Measurements from ENCODE around the gene ALAD.
A peak's percentile ranks its signal among the peaks of the same experiment; 100 is the strongest.
"Not testable (repeated sequence)": the region's sequence is repeated elsewhere in the genome, so short reads cannot be mapped to it uniquely, and the experiment has no call there.

Gene ALAD

GRCh38 chr9:113401027-113401792 is at the start of gene ALAD:
ALAD (minus strand) TSS chr9:113401284; CDS start chr9:113393559, 7,725 bp downstream.
- DNase-seq = peak; percentile 99

DNA sequence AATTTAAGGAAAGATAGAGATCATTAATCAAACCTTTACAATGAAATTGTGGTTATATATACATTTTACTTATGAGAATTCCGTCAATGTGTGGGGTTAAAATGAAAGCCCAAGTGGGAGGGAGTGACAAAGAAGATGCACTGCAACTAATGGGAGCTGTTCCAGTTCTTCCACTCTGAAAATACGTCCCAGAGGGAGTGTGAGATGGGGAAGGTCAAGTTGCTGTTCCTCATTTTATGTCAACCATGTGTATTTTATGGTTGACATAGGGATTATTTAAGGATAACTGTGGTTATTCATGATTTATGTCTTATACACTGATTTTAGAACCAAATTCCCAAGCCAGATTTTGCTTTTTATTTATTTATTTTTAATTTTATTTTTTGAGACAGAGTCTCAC is 48.3 kb upstream of the ALAD start:
- no peak for DNase-seq

DNA sequence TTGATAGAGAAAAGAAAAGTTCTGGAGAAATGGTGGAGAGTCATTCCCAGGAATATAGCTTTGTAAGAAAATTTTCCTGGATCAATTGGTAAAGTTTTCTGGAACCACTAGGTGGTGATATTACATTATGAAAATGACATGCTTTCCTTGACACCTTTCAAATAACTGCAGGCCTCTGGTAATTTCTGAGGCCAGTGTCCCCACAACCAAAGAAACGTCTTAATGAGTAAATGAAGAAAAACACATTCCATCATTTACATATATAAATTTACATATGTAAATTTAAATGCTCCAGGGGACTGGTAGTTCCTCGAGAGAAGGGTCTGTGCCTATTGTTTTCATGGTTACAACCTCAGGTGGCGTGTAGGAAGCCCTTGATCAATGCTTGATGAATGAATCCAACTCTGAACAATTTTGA is 45.2 kb upstream of the ALAD start:
- no peak for DNase-seq

DNA sequence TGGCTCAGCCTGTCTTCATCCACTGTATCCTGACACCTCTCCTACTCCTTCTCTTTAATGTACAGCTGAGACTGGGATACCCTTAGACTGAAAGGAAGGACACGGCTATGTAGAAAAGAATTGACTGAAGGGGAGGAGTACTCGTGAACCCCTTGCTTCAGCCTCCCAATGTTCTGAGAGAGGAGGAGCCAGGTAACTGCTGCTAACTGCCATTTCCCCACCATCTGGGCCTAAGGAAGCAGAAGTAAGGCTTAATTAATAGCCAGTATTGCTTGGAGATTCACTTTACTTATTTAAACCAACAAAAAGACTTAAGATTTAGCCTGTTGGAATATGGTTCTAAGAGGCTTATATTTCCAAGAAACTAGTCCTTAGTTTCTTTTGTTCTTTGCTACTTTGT is 43.7 kb upstream of the ALAD start:
- DNase-seq = no peak

DNA sequence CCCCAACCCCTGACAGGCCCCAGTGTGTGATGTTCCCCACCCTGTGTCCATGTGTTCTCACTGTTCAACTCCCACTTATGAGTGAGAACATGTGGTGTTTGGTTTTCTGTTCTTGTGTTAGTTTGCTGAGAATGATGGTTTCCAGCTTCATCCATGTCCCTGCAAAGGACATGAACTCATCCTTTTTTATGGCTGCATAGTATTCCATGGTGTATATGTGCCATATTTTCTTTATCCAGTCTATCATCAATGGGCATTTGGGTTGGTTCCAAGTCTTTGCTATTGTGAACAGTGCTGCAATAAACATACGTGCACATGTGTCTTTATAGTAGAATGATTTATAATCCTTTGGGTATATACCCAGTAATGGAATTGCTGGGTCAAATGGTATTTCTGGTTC is 36.6 kb upstream of the ALAD start:
- not testable (repeated sequence) for DNase-seq

DNA sequence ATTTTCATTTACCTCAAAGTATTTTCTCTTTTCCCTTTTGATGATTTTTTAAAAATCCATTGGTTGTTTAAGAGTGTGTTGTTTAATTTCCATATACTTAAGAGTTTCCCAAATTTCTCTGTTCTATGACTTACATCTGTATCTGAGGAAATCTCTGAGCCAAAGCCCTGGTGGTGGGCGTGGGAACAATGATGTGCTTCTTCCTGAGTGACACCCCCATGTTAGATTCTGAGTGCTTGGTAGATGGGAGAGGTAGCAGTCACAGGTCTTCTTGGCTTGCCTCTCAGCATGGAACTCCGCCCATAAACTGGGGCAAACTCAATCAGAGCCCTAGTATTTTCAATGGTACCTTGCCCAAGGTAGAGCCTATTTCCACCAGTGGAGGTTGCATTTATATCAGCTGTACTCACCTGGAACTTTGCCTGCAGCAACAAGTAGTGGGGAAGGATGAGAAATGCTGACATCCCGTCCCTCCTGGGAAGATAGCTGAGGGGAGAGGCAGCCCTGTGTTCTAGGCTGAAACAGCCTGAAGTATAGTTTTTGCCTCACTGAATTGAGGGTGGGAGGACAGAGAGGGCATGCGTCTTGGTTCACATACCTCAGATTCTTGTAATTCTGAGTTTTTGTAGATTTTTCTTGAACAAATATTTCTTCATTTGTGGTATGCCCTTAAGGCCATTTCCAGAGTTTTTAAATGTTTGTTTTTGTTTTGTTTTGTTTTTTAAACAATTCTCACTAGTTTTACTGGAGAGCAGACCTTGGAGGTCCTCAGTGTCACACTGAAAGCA is 35.8 kb upstream of the ALAD start:
- no peak for DNase-seq

DNA sequence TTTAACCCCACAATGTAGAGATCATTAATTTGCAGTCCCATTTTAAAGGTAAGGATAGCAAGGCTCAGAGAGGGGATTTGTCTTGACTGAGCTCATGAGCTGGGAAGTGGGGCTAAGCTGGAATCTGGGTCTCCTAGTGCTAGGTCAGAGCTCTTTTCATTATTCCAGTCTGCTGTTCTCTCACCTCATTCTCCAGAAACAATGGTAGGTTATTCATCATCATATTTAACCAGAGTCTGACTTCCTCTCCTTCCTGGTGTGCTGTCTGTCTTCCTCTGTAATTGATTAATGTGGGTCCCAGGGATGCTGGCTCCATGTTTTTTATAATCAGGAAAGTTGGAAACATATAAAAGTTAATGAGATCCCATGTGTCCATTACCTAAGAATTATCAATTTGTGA is 30.1 kb upstream of the ALAD start:
- no peak for DNase-seq

GRCh38 chr9:113428062-113428615 is 27.1 kb upstream of the ALAD start:
- no peak for DNase-seq

- no peak for DNase-seq
These were observed 26.5 kb upstream of the ALAD start for GRCh38 chr9:113427629-113428028.

DNA sequence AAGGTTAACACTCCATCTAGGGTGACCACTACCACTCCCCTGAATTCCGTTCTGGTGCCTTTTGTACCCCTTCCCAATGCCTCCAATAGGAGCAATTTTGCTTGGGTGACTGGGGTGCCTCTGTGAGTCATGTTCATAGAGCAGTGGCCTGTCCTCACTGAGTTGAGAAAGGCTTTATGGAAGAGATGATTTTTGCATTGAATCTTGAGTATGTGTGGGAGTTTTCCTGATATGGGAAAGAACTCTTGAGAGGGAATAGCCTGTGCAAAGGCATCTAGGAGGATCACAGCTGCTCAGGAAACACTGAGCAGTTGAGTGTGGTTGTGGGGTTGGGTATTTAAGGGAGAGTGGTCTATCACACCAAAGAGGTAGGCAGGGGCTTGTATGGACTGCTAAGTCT is 25.6 kb upstream of the ALAD start:
- peak; percentile 10 for DNase-seq

GRCh38 chr9:113425072-113425471 is 24.0 kb upstream of the ALAD start:
- peak; percentile 53 for DNase-seq

DNA sequence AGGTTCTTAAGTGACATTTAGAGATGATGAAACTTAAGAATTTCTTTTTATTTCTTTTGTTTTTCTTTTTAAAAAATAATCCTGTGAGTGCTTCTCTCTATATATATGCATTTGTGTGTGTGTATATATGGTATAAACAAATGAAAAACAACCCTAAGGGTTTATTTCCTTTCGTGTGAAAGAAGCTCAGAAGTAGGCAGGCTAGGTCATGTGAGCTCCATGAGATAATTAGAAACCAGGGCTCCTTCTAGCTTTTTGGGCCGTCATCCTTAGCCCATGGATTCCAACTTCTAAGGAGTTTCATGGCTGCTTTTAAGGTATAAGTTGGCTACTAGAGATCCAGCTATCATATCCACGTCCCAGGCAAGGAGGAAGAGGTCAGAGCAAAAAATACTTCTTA is 20.6 kb upstream of the ALAD start:
- no peak for DNase-seq

GRCh38 chr9:113417370-113417769 is 16.3 kb upstream of the ALAD start:
- DNase-seq = peak; percentile 34

GRCh38 chr9:113416149-113416721 is 15.2 kb upstream of the ALAD start:
- peak; percentile 34 for DNase-seq

- DNase-seq = peak; percentile 97
These were observed 9.3 kb upstream of the ALAD start, which contains the start of the genes C9orf43 and POLE3 for GRCh38 chr9:113410207-113410864. C9orf43 (plus strand) TSS chr9:113410747; CDS start chr9:113413494, 2,747 bp downstream. POLE3 (minus strand) TSS chr9:113410675; CDS start chr9:113410293, 382 bp downstream.

- DNase-seq = no peak
These were observed 8.8 kb upstream of the ALAD start for GRCh38 chr9:113409883-113410206.

- DNase-seq = no peak
These were observed 8.4 kb upstream of the ALAD start for GRCh38 chr9:113409481-113409880.

DNA sequence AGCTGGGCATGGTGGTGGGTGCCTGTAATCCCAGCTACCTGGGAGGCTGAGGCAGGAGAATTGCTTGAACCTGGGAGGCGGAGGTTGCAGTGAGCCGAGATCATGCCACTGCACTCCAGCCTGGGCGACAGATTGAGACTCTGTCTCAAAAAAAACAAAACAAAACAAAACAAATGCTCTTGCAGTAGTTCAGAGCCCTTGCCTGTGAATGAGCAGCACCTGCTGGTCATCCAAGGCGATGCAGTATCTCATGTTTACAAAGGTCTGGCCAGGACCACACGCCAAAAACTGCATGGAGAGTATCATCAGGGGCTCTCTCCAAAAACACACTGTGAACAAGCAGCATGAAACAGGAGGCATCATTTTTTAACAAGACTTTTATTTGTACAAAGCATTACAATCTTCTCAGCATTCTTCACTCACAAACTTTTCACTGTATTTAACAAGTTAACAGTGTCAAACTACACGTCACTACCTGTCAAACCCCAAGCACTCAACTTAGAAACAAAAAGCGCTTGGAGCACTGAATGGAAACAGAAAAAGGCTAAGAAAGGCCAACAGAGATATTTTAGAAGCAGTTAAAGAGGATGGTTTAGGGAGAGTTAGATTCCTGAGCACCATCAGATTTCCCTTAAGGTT is 5.9 kb upstream of the ALAD start:
- peak; percentile 88 for DNase-seq

GRCh38 chr9:113406353-113406752 is 5.3 kb upstream of the ALAD start:
- not testable (repeated sequence) for DNase-seq

DNA sequence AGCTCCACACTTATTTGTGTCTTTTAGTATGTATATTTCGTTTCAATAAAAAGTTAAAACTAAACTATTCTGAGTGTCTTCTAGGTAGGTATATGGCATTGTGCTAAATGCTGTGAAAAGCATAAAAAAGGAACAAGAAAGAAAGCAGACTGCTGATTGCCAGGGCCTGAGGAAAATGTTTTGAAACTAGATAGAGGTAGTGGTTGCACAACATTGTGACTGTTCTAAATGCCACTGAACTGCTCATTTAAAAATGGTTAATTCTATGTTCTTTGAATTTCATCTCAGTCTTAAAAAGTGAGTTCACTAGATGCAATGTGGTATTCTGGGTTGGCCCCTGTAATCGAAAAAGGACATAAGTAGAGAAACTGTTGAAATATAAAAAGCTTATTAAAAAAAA is 2.6 kb upstream of the ALAD start:
- no peak for DNase-seq

- DNase-seq = no peak
These were observed 1.4 kb downstream of the ALAD start for GRCh38 chr9:113399646-113400200.

DNA sequence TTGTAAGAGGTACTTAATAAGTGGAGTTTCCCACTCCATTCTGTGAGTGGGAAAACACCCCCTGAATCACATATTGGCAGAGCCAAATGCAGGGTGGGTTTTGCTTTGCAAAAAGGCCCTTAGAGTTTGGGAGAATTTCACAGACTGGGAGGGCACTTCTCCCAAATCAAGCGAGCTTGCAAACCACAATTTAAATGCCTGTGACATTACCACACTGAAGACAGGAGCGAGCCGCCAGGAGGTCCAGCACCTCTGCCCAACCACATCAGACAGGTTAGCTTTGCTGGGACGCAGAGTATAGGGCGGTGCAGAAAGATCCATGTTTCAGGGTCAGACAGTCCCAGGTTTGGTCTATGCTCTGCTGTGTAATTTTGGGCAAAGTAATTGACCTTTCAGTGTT is 2.3 kb downstream of the ALAD start:
- peak; percentile 87 for DNase-seq
